ENCODE data around the gene DENND2A.
A peak's percentile ranks its signal among the peaks of the same experiment; 100 is the strongest.

DENND2A gene

GRCh38 chr7:140654661-140655060 lies 14.0 kb upstream of the DENND2A start:
- no peak for TF ChIP-seq CTCF (IDR thresholded peaks at IDR 0.05)
- H3K4me1 ChIP-seq (ENCODE audit: control insufficient read depth in 1 of 2, insufficient read depth in 1 of 2, low read depth in 1 of 2, low read length in 1 of 2): peaks cover 13 to 19% of the 10 kb centered on the region in 2 experiments
- H3K9me3 ChIP-seq: no peaks in the 10 kb centered on the region
- no peaks in the 10 kb centered on the region for H3K27me3 ChIP-seq
- no peaks in the 10 kb centered on the region for H3K36me3 ChIP-seq
- H3K27ac ChIP-seq: no peak overlapping the region
- no peak overlapping the region for H3K4me3 ChIP-seq (ENCODE audit: low read depth in 1 of 2, low read length in 1 of 2)

GRCh38 chr7:140654109-140654387 lies 13.4 kb upstream of the DENND2A start:
- H3K9me3 ChIP-seq: no peaks in the 10 kb centered on the region
- no peak overlapping the region for H3K4me3 ChIP-seq (ENCODE audit: low read depth in 1 of 2, low read length in 1 of 2)
- no peaks in the 10 kb centered on the region for H3K27me3 ChIP-seq
- H3K4me1 ChIP-seq (ENCODE audit: control insufficient read depth in 1 of 2, insufficient read depth in 1 of 2, low read depth in 1 of 2, low read length in 1 of 2): peaks cover 13 to 19% of the 10 kb centered on the region in 2 experiments
- no peaks in the 10 kb centered on the region for H3K36me3 ChIP-seq
- no peak for TF ChIP-seq CTCF (IDR thresholded peaks at IDR 0.05)
- H3K27ac ChIP-seq: no peak overlapping the region

- H3K27me3 ChIP-seq: no peaks in the 10 kb centered on the region
- H3K9me3 ChIP-seq: no peaks in the 10 kb centered on the region
- no peak overlapping the region for H3K27ac ChIP-seq
- H3K4me3 ChIP-seq (ENCODE audit: low read depth in 1 of 2, low read length in 1 of 2): no peak overlapping the region
- TF ChIP-seq CTCF (IDR thresholded peaks at IDR 0.05): peak; percentile 79
- H3K36me3 ChIP-seq: no peaks in the 10 kb centered on the region
- peaks cover 13 to 19% of the 10 kb centered on the region in 2 experiments for H3K4me1 ChIP-seq (ENCODE audit: control insufficient read depth in 1 of 2, insufficient read depth in 1 of 2, low read depth in 1 of 2, low read length in 1 of 2)
Measured at GRCh38 chr7:140653319-140654108, 12.9 kb upstream of the DENND2A start.

GRCh38 chr7:140650367-140650766 lies 9.8 kb upstream of the DENND2A start:
- no peak for TF ChIP-seq CTCF (IDR thresholded peaks at IDR 0.05)
- Histone ChIP-seq H3K27ac (no peak overlapping the region), H3K27me3 (peaks cover 30% of the 10 kb centered on the region), H3K4me1 (ENCODE audit: control insufficient read depth in 1 of 2, insufficient read depth in 1 of 2, low read depth in 1 of 2, low read length in 1 of 2) (peaks cover 0 to 6% of the 10 kb centered on the region in 2 experiments), H3K4me3 (ENCODE audit: low read depth in 1 of 2, low read length in 1 of 2) (no peak overlapping the region), H3K9me3 (no peaks in the 10 kb centered on the region), H3K36me3 (no peaks in the 10 kb centered on the region)

- Histone ChIP-seq H3K27me3 (peaks cover 36% of the 10 kb centered on the region), H3K4me1 (ENCODE audit: control insufficient read depth in 1 of 2, insufficient read depth in 1 of 2, low read depth in 1 of 2, low read length in 1 of 2) (peaks cover 0 to 6% of the 10 kb centered on the region in 2 experiments), H3K36me3 (no peaks in the 10 kb centered on the region), H3K4me3 (ENCODE audit: low read depth in 1 of 2, low read length in 1 of 2) (no peak overlapping the region), H3K27ac (no peak overlapping the region), H3K9me3 (no peaks in the 10 kb centered on the region)
- TF ChIP-seq CTCF (IDR thresholded peaks at IDR 0.05): no peak
Measured at GRCh38 chr7:140649556-140650205, 9.1 kb upstream of the DENND2A start.
